T1000 (cell line): ENCODE data around the gene CDC20.

ENCODE experiments used
- DNase-seq: peaks from one replicate; lab custom pipeline; 2025; ENCODE audit warnings: mixed read lengths; lab: John Stamatoyannopoulos, UW

The CDC20 gene

GRCh38 chr1:43329995-43330751 is 28.6 kb upstream of the CDC20 start:
- peak; percentile 65 for DNase-seq

- no peak for DNase-seq
Observed at GRCh38 chr1:43331688-43332087, 27.1 kb upstream of the CDC20 start.

- DNase-seq: no peak
Observed at GRCh38 chr1:43334453-43335205, 24.2 kb upstream of the CDC20 start.

- DNase-seq: no peak
Observed at GRCh38 chr1:43337588-43337987, 21.2 kb upstream of the CDC20 start, which contains the start of gene MPL. MPL (plus strand) TSS chr1:43337818; CDS start chr1:43337849, 31 bp downstream.

GRCh38 chr1:43338001-43338400 is 20.8 kb upstream of the CDC20 start:
- no peak for DNase-seq

- no peak for DNase-seq
Observed at GRCh38 chr1:43339584-43340232, 19.1 kb upstream of the CDC20 start.

- DNase-seq: no peak
Observed at GRCh38 chr1:43340559-43340958, 18.2 kb upstream of the CDC20 start.

- no peak for DNase-seq
Observed at GRCh38 chr1:43344267-43344850, 14.4 kb upstream of the CDC20 start.

GRCh38 chr1:43345120-43345519 is 13.7 kb upstream of the CDC20 start:
- no peak for DNase-seq

GRCh38 chr1:43346636-43347035 is 12.1 kb upstream of the CDC20 start:
- DNase-seq: no peak

GRCh38 chr1:43348343-43348808 is 10.4 kb upstream of the CDC20 start:
- DNase-seq: no peak

- peak; percentile 23 for DNase-seq
Observed at GRCh38 chr1:43348809-43349593, 9.8 kb upstream of the CDC20 start.

- no peak for DNase-seq
Observed at GRCh38 chr1:43349594-43350306, 9.0 kb upstream of the CDC20 start.

GRCh38 chr1:43350976-43351375 is 7.8 kb upstream of the CDC20 start:
- DNase-seq: no peak

- DNase-seq: no peak
Observed at GRCh38 chr1:43351421-43352350, 7.1 kb upstream of the CDC20 start.

GRCh38 chr1:43352351-43352705 is 6.5 kb upstream of the CDC20 start:
- DNase-seq: no peak

GRCh38 chr1:43352881-43353280 is 5.9 kb upstream of the CDC20 start:
- no peak for DNase-seq

- DNase-seq: no peak
Observed at GRCh38 chr1:43354471-43354870, 4.3 kb upstream of the CDC20 start.

GRCh38 chr1:43354936-43355335 is 3.8 kb upstream of the CDC20 start:
- DNase-seq: no peak

GRCh38 chr1:43357251-43357650 is 1.5 kb upstream of the CDC20 start:
- no peak for DNase-seq
